ENCODE results near the gene IL36G. TPM values are rescaled to one million over a fixed set of nuclear protein-coding genes. Genes with fewer than 3 reads are reported as not detected.

Gene IL36G
- total RNA-seq, 1 donor = not detected

- DNase-seq (ENCODE audit: low read depth in 2 of 3, low spot score in 2 of 3) = no peak
Measured at GRCh38 chr2:113015042-113015441, 37.2 kb downstream of the IL36G start.

GRCh38 chr2:113015655-113016054, 37.8 kb downstream of the IL36G start:
- no peak for DNase-seq (ENCODE audit: low read depth in 2 of 3, low spot score in 2 of 3)

GRCh38 chr2:113018509-113018908, 40.7 kb downstream of the IL36G start:
- DNase-seq (ENCODE audit: low read depth in 2 of 3, low spot score in 2 of 3) = no peak

GRCh38 chr2:113021312-113021711, 43.5 kb downstream of the IL36G start:
- DNase-seq (ENCODE audit: low read depth in 2 of 3, low spot score in 2 of 3) = no peak

- no peak for DNase-seq (ENCODE audit: low read depth in 2 of 3, low spot score in 2 of 3)
Measured at GRCh38 chr2:113024764-113025163, 47.0 kb downstream of the IL36G start.

GRCh38 chr2:113025737-113026136, 47.9 kb downstream of the IL36G start:
- no peak for DNase-seq (ENCODE audit: low read depth in 2 of 3, low spot score in 2 of 3)

GRCh38 chr2:113027691-113028090, 49.9 kb downstream of the IL36G start:
- no peak for DNase-seq (ENCODE audit: low read depth in 2 of 3, low spot score in 2 of 3)

GRCh38 chr2:113028112-113028511, 50.3 kb downstream of the IL36G start:
- DNase-seq (ENCODE audit: low read depth in 2 of 3, low spot score in 2 of 3) = no peak

- no peak for DNase-seq (ENCODE audit: low read depth in 2 of 3, low spot score in 2 of 3)
Measured at GRCh38 chr2:113032737-113033136, 54.9 kb downstream of the IL36G start.

GRCh38 chr2:113034016-113034415, 56.2 kb downstream of the IL36G start:
- no peak for DNase-seq (ENCODE audit: low read depth in 2 of 3, low spot score in 2 of 3)

Small RNAs within 50 kb of the gene (small RNA-seq; reads per million reads assigned to genes)
- gene HMGN2P23 = not detected

Other genes with a start within 250 kb of the IL36G start
- gene CKAP2L, start 213.4 kb upstream of the IL36G start, total RNA-seq = 0.81 TPM
- under 0.01 TPM for gene IL1A, start 193.5 kb upstream of the IL36G start, total RNA-seq
- gene IL1B, start 141.2 kb upstream of the IL36G start, total RNA-seq = 279 TPM
- gene IL37, start 66.8 kb upstream of the IL36G start, total RNA-seq = not detected
- gene IL36A, start 27.5 kb downstream of the IL36G start, total RNA-seq = under 0.01 TPM
- not detected for gene IL36B, start 74.9 kb downstream of the IL36G start, total RNA-seq
- not detected for gene IL36RN, start 81.2 kb downstream of the IL36G start, total RNA-seq
- gene IL1F10, start 90.0 kb downstream of the IL36G start, total RNA-seq = not detected
- gene IL1RN, start 149.6 kb downstream of the IL36G start, total RNA-seq = 0.54 TPM
- gene PSD4, start 196.0 kb downstream of the IL36G start, total RNA-seq = 68.7 TPM

Measured in hematopoietic multipotent progenitor cell (in vitro differentiated cells).